Calu3 (cell line): ENCODE data around the gene SEC14L5. TPM values are rescaled to one million over a fixed set of nuclear protein-coding genes. Genes with fewer than 3 reads are reported as not detected.

Source experiments
- BruUV-seq: library from RNA; stranded (reverse); fragments of 400-500 nt; replicated peaks from 2 replicates; lab custom pipeline; 2021; lab: Mats Ljungman, UMichigan
- CTCF ChIA-PET: fragments of 300-600 bp; sonication (Branson Sonifier 250); formaldehyde crosslinking; loops from one replicate; lab custom pipeline; 2022; ENCODE audit warnings: antibody characterized with exemption; lab: Charles Lee
- DNase-seq: peaks from one replicate; pipeline ENCODE4 v3.0.0; 2022
- H3K27ac Mint-ChIP-seq: one replicate; pipeline ENCODE4 v1.8.0; 2022; ENCODE audit warnings: mixed read lengths; ENCODE audit not compliant: unreplicated experiment
- H3K27me3 Mint-ChIP-seq: one replicate; pipeline ENCODE4 v1.8.0; 2022; ENCODE audit warnings: mixed read lengths; ENCODE audit not compliant: unreplicated experiment
- H3K36me3 Mint-ChIP-seq: one replicate; pipeline ENCODE4 v1.8.0; 2022; ENCODE audit warnings: mild to moderate bottlenecking, moderate library complexity, mixed read lengths; ENCODE audit not compliant: insufficient read depth, unreplicated experiment
- H3K4me1 Mint-ChIP-seq: one replicate; pipeline ENCODE4 v1.8.0; 2022; ENCODE audit warnings: mild to moderate bottlenecking, low read depth, mixed read lengths; ENCODE audit not compliant: unreplicated experiment
- H3K4me3 Mint-ChIP-seq: one replicate; pipeline ENCODE4 v1.8.0; 2022; ENCODE audit warnings: mild to moderate bottlenecking, low read depth, moderate library complexity, mixed read lengths; ENCODE audit not compliant: unreplicated experiment
- H3K9me3 Mint-ChIP-seq: one replicate; pipeline ENCODE4 v1.8.0; 2022; ENCODE audit warnings: low read depth, mixed read lengths; ENCODE audit not compliant: unreplicated experiment
- intact Hi-C: fragments of 100-400 bp; cut with micrococcal nuclease; formaldehyde crosslinking; loops from one replicate; pipeline ENCODE4 v1.10.0; 2022; ENCODE audit not compliant: unreplicated experiment
- total RNA-seq: library from RNA; stranded (reverse); gene quantifications from 2 replicates; pipeline ENCODE4 v1.2.3, GENCODE V29; 2022
- TF ChIP-seq, protein P1 (sequence below): fragments of 200-600 bp; IDR thresholded peaks from one replicate; pipeline ENCODE4 v1.8.0; 2022; ENCODE audit warnings: antibody characterized with exemption; ENCODE audit not compliant: unreplicated experiment

SEC14L5 gene
- total RNA-seq, 1 experiment from 2014 or later: 0.52 TPM

DNA sequence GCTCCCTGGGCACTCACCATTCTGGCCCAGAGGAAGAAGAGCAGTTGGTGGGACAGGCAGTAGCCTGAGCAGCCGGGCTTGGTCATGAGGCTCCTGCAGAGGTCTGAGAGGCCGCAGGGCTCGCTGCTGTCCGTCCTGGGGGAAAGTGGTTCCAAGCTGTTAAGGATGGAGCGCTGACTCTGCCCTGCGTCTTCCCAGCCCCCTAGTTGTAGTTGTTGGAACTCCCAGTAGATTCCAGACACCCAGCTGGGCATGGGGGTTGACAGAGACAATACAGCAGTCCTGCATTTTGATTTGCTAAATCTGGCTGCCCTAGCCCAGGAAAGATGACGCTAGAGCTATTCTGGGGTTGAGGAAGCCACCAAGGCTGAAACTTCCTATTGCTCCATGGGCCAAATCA is 100.3 kb downstream of the SEC14L5 start:
- intact Hi-C loops: no loop called here
- no peak for DNase-seq
- no TSS peak for BruUV-seq
- Mint-ChIP-seq H3K9me3 (no peaks in the 10 kb centered on the region), H3K27ac (no peak overlapping the region), H3K27me3 (peaks cover 71% of the 10 kb centered on the region), H3K4me1 (peaks cover 9% of the 10 kb centered on the region), H3K4me3 (no peak overlapping the region), H3K36me3 (no peaks in the 10 kb centered on the region)
- TF ChIP-seq, protein P1, sequence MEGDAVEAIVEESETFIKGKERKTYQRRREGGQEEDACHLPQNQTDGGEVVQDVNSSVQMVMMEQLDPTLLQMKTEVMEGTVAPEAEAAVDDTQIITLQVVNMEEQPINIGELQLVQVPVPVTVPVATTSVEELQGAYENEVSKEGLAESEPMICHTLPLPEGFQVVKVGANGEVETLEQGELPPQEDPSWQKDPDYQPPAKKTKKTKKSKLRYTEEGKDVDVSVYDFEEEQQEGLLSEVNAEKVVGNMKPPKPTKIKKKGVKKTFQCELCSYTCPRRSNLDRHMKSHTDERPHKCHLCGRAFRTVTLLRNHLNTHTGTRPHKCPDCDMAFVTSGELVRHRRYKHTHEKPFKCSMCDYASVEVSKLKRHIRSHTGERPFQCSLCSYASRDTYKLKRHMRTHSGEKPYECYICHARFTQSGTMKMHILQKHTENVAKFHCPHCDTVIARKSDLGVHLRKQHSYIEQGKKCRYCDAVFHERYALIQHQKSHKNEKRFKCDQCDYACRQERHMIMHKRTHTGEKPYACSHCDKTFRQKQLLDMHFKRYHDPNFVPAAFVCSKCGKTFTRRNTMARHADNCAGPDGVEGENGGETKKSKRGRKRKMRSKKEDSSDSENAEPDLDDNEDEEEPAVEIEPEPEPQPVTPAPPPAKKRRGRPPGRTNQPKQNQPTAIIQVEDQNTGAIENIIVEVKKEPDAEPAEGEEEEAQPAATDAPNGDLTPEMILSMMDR: no peak
- CTCF ChIA-PET: no interaction called here

DNA sequence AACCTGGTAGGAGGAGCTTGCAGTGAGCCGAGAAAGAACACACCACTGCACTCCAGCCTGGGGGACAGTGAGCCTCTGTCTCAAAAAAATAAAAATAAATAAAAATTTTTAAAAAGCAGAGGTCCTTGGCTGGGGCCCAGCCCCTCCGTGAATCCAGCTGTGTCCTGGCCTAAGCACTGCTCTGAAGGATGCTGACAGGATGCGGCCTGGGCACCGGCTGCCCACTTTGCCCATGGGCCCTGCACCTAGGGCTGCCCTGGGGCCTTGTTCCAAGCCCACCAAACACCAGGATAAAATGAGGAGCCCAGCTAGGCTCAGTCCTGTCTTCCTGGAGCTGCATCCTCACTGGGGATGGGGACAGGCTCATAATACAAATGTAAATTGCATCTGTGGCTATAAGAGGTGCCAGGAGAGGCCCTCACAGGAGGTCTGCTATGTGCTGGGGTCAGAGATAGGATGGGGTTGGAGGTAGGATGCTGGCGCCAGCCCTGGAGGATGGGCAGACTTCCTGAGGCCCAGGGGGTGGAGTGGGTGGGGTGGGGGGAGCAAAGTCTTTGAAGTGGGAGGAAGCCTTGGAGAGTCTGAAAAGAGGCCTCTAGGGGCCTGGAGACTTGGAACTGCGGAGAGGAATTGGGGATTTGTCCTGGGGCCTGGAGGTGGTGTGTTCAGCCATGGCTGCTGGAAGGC is 101.4 kb downstream of the SEC14L5 start:
- Mint-ChIP-seq H3K27ac (no peak overlapping the region), H3K27me3 (peaks cover 73% of the 10 kb centered on the region), H3K4me1 (peaks cover 9% of the 10 kb centered on the region), H3K36me3 (no peaks in the 10 kb centered on the region), H3K9me3 (no peaks in the 10 kb centered on the region), H3K4me3 (no peak overlapping the region)
- CTCF ChIA-PET: interaction anchor here (0.6 kb wide), 1 partner anchor 56 kb away, joined by 4 read pairs; no protein-coding TSS in a partner anchor
- DNase-seq: no peak
- BruUV-seq: no TSS peak
- TF ChIP-seq, protein P1: no peak
- intact Hi-C loops: no loop called here

DNA sequence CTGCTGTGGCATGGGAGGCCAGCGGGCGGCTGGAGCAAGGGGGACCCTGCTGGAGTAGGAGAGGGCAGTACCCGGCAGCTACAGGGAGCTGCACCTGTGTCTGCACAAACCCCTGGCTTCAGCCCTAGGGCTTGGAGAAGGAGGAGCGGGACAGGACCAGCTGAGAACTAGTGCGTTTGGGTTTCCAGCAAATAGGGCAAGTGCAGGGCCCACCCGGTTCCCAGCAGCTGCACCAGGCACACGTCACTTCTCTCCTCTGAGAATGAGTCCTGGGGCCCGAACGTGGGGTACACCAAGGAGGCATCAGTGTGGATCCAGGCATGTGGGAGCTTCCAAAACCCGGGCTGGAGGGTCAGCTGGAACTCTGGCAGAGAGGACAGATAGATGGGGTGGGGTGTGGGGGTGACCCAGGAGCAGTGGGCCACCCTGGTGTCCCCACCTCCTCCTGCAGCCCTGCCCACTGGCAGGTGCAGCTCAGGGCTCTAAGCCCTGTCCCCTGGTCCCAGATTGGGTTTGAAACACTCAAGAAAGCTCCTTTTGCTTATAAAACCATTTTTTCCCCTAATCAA is 102.0 kb downstream of the SEC14L5 start:
- no TSS peak for BruUV-seq
- H3K36me3 Mint-ChIP-seq: no peaks in the 10 kb centered on the region
- no peak for DNase-seq
- no peak overlapping the region for H3K4me3 Mint-ChIP-seq
- H3K4me1 Mint-ChIP-seq: peaks cover 9% of the 10 kb centered on the region
- H3K27me3 Mint-ChIP-seq: peaks cover 73% of the 10 kb centered on the region
- CTCF ChIA-PET: interaction anchor here (0.6 kb wide), 1 partner anchor 645 kb away, joined by 3 read pairs; no protein-coding TSS in a partner anchor
- TF ChIP-seq, protein P1: no peak
- intact Hi-C loops: no loop called here
- no peaks in the 10 kb centered on the region for H3K9me3 Mint-ChIP-seq
- no peak overlapping the region for H3K27ac Mint-ChIP-seq

DNA sequence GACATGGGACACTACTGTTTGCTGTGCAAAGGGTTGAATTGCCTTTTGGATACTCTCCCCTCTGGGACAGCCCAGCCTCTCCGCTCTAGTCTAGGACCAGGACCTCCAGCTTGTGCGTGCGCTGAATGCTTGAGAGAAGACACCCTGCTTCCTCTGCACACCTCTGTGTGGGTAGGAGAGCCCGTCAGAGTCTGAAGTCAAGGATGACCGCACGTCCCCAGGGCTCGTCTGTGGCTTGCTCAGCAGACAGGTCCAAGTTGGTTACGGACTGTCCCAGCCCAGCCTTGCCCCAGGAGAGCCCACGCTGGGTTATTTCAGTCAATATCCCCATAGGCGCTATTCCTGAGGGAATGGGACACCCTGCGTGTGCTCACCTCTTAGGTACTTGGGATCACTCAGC is 103.9 kb downstream of the SEC14L5 start:
- peaks cover 75% of the 10 kb centered on the region for H3K27me3 Mint-ChIP-seq
- CTCF ChIA-PET: no interaction called here
- DNase-seq: no peak
- no peaks in the 10 kb centered on the region for H3K36me3 Mint-ChIP-seq
- no peaks in the 10 kb centered on the region for H3K9me3 Mint-ChIP-seq
- H3K4me3 Mint-ChIP-seq: no peak overlapping the region
- H3K27ac Mint-ChIP-seq: no peak overlapping the region
- TF ChIP-seq, protein P1: no peak
- peaks cover 9% of the 10 kb centered on the region for H3K4me1 Mint-ChIP-seq
- BruUV-seq: no TSS peak
- intact Hi-C loops: no loop called here
